ENCODE measurements around the gene PRKCH. TPM values are rescaled to one million over a fixed set of nuclear protein-coding genes. Genes with fewer than 3 reads are reported as not detected.

The PRKCH gene
- total RNA-seq, 3 donors from 2014 or later: 12.3 to 15.4 (median 14.8) TPM

DNA sequence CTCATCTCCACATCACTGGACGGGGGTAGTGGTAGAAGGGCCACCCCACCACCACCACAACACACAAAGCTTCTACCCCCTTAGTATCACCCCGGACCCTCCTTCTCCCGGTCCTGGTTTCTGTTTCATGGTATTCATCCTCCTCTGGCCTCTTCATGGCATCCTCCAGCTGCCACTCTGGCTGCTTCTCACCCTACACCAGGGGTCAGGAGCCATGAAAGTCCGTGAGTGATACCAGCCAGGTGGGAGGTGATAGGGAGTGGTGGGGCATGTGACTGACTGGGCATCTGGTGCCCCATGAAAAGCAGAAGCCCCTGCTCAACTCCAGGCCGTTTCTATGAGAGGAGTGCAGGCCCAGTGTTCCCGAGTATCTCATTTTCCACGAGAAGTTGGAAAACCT is 222.6 kb downstream of the PRKCH start:
- Histone ChIP-seq H3K4me3 (no peak overlapping the region), H3K9me3 (no peaks in the 10 kb centered on the region), H3K4me1 (ENCODE audit: low read depth) (peaks cover 4% of the 10 kb centered on the region), H3K36me3 (ENCODE audit: low read depth) (no peaks in the 10 kb centered on the region)
- DNase-seq: no peak
- intact Hi-C loops (cut with DNase I, micrococcal nuclease): no loop called here
- ATAC-seq: no peak
- TF ChIP-seq, protein P1, sequence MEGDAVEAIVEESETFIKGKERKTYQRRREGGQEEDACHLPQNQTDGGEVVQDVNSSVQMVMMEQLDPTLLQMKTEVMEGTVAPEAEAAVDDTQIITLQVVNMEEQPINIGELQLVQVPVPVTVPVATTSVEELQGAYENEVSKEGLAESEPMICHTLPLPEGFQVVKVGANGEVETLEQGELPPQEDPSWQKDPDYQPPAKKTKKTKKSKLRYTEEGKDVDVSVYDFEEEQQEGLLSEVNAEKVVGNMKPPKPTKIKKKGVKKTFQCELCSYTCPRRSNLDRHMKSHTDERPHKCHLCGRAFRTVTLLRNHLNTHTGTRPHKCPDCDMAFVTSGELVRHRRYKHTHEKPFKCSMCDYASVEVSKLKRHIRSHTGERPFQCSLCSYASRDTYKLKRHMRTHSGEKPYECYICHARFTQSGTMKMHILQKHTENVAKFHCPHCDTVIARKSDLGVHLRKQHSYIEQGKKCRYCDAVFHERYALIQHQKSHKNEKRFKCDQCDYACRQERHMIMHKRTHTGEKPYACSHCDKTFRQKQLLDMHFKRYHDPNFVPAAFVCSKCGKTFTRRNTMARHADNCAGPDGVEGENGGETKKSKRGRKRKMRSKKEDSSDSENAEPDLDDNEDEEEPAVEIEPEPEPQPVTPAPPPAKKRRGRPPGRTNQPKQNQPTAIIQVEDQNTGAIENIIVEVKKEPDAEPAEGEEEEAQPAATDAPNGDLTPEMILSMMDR (IDR thresholded peaks at IDR 0.05): no peak

DNA sequence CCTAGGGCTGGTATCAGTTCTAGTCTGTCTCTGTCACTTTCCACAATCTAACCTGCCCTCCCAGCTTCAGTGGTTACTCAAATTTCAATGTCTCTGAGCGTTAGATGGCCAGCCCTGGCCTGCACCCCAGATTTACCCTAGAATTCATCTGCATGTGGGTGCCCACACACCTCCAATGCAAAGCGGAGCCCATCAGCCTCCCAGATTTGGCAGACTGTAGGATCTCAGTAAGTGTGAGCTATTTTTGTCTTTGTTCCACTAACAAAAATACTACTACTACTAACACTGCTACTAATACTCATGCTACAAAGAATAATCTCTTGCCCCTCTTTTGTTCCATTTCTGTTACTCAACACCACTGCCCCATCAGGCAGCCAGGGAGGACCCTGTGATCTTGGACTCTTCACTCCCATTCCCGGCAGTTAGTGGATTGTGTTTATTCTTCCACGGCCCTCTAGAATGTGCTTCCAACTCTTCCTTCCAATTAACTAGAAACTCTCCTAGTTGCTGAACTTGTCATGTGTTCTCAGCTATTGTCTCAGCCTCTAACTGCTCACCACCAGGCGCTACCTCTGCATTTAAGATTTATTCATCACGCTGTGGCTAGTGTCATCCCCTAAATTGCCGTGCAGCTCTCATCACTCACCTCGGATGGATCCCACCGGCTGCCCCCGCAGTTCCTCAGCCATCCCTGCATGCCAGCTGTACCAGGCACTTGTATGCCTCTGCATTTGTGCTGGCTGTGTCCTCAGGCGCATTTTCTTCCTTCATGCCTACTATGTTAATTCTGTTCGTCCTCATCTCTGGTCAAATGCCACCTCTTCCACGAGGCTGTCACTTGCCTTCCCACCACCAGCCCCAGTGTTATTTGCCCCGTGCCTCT is 223.3 kb downstream of the PRKCH start:
- ATAC-seq: no peak
- no peaks in the 10 kb centered on the region for H3K36me3 ChIP-seq (ENCODE audit: low read depth)
- intact Hi-C loops (cut with DNase I, micrococcal nuclease): no loop called here
- TF ChIP-seq, protein P1 (IDR thresholded peaks at IDR 0.05): no peak
- H3K4me1 ChIP-seq (ENCODE audit: low read depth): peaks cover 4% of the 10 kb centered on the region
- H3K9me3 ChIP-seq: no peaks in the 10 kb centered on the region
- no peak for DNase-seq
- H3K4me3 ChIP-seq: no peak overlapping the region

GRCh38 chr14:61545726-61546455 is 224.5 kb downstream of the PRKCH start:
- Histone ChIP-seq H3K36me3 (ENCODE audit: low read depth) (no peaks in the 10 kb centered on the region), H3K4me1 (ENCODE audit: low read depth) (peaks cover 4% of the 10 kb centered on the region), H3K9me3 (no peaks in the 10 kb centered on the region), H3K4me3 (no peak overlapping the region)
- ATAC-seq: peak; percentile 27
- no peak for DNase-seq
- intact Hi-C loops (cut with DNase I, micrococcal nuclease): no loop called here
- TF ChIP-seq, protein P1 (IDR thresholded peaks at IDR 0.05): no peak

DNA sequence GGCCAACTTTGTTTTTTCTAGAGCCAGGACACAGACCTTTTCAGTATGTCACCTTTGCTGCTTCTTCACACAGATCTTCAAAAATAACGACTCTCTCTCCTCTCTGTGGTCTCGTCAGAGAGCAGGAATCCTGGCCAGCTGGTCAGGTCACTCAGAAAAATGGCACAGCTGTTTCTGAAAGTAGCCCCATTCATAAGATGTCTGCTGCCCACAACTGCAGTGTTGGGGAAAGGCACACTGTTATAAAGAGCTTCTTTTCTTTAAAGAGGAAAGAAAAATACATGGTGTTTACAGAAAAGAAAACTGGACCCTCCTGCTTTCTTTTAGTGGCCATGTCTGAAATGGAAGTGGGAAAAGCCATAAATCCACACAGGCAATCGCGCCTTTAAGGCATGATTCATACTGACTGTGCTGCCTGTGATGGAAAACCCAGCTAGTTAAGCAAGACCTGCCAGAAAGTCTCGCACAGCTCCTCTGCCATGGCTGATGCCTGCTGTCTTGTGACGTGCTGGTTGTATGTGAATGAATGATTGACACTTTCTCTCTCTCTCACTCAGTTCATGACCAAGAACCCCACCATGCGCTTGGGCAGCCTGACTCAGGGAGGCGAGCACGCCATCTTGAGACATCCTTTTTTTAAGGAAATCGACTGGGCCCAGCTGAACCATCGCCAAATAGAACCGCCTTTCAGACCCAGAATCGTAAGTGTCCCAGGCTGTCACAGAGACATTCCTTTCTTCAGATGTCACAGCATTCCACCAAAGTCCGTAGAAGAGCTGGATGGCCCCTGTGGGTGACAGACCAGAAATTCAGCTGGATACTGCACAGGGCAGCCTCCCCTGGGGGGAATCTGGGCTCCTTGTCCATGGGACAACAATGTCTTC is 226.0 kb downstream of the PRKCH start:
- Histone ChIP-seq H3K4me1 (ENCODE audit: low read depth) (peaks cover 4% of the 10 kb centered on the region), H3K9me3 (no peaks in the 10 kb centered on the region), H3K36me3 (ENCODE audit: low read depth) (no peaks in the 10 kb centered on the region), H3K4me3 (no peak overlapping the region)
- TF ChIP-seq, protein P1 (IDR thresholded peaks at IDR 0.05): no peak
- DNase-seq (no peak), ATAC-seq (peak; percentile 37)
- intact Hi-C loops (cut with DNase I, micrococcal nuclease): no loop called here

- Histone ChIP-seq H3K9me3 (no peaks in the 10 kb centered on the region), H3K36me3 (ENCODE audit: low read depth) (no peaks in the 10 kb centered on the region), H3K4me1 (ENCODE audit: low read depth) (no peaks in the 10 kb centered on the region), H3K4me3 (no peak overlapping the region)
- TF ChIP-seq, protein P1 (IDR thresholded peaks at IDR 0.05): no peak
- ATAC-seq: no peak
- DNase-seq: no peak
- intact Hi-C loops (cut with DNase I, micrococcal nuclease): no loop called here
Observed at GRCh38 chr14:61549425-61549824, 228.0 kb downstream of the PRKCH start.
